OCI-LY1 (cell line): ENCODE results near the gene DEPDC5.

Experiments used
- H2AFZ ChIP-seq: fragments of 200-600 bp; sonication (generic), shearing (Covaris generic); 2 replicates; pipeline ENCODE4 v1.6.0; 2014; ENCODE audit warnings: antibody characterized with exemption, mild to moderate bottlenecking, low read length
- H3F3A ChIP-seq: fragments of 200-600 bp; sonication (generic), shearing (Covaris generic); 2 replicates; pipeline ENCODE4 v1.6.0; 2014; ENCODE audit warnings: mild to moderate bottlenecking, antibody characterized with exemption, low read length, moderate library complexity; ENCODE audit not compliant: insufficient read depth
- H3K27ac ChIP-seq: fragments of 200-600 bp; sonication (generic); 2 replicates; pipeline ENCODE4 v1.5.1; 2014; ENCODE audit warnings: low read length, mixed run types, mild to moderate bottlenecking, low read depth; ENCODE audit not compliant: poor library complexity, severe bottlenecking
- H3K27me3 ChIP-seq: fragments of 200-600 bp; sonication (generic); 2 replicates; pipeline ENCODE4 v1.6.0; 2014; ENCODE audit warnings: antibody characterized with exemption, mild to moderate bottlenecking, low read length, moderate library complexity; ENCODE audit not compliant: insufficient read depth
- H3K36me3 ChIP-seq: fragments of 200-600 bp; sonication (generic); 2 replicates; pipeline ENCODE4 v1.6.1; 2014; ENCODE audit warnings: mild to moderate bottlenecking, antibody characterized with exemption, low read length, moderate library complexity, mixed read lengths; ENCODE audit not compliant: insufficient read depth
- H3K4me1 ChIP-seq: fragments of 200-600 bp; sonication (generic); 2 replicates; pipeline ENCODE4 v1.5.1; 2014; ENCODE audit warnings: mild to moderate bottlenecking, low read length, moderate library complexity; ENCODE audit not compliant: insufficient read depth, severe bottlenecking
- H3K4me2 ChIP-seq: fragments of 200-600 bp; sonication (generic), shearing (Covaris generic); 2 replicates; pipeline ENCODE4 v1.6.1; 2014; ENCODE audit warnings: low read length
- H3K4me3 ChIP-seq: fragments of 200-600 bp; sonication (generic); 2 replicates; pipeline ENCODE4 v1.5.1; 2014; ENCODE audit warnings: low read length, low read depth, mild to moderate bottlenecking, mixed read lengths; ENCODE audit not compliant: poor library complexity, severe bottlenecking
- H3K79me2 ChIP-seq: fragments of 200-600 bp; shearing (Covaris generic); 2 replicates; pipeline ENCODE4 v1.6.1; 2016; ENCODE audit warnings: mixed run types, low read length, mixed read lengths; ENCODE audit not compliant: insufficient read depth
- H3K9ac ChIP-seq: fragments of 200-600 bp; sonication (generic), shearing (Covaris generic); 2 replicates; pipeline ENCODE4 v1.6.1; 2014; ENCODE audit warnings: mild to moderate bottlenecking, low read length, mixed read lengths
- H3K9me2 ChIP-seq: fragments of 200-600 bp; sonication (generic), shearing (Covaris generic); 2 replicates; pipeline ENCODE4 v1.6.1; 2014; ENCODE audit warnings: low read depth, mild to moderate bottlenecking, low read length, mixed read lengths
- H3K9me3 ChIP-seq: fragments of 200-600 bp; shearing (Covaris generic); 2 replicates; pipeline ENCODE4 v1.6.1; 2014; ENCODE audit warnings: low read length, mixed read lengths
- H4K20me1 ChIP-seq: fragments of 200-600 bp; sonication (generic), shearing (Covaris generic); 2 replicates; pipeline ENCODE4 v1.6.0; 2016; ENCODE audit warnings: mild to moderate bottlenecking, low read length; ENCODE audit not compliant: insufficient read depth
- EZH2 ChIP-seq: fragments of 200-600 bp; sonication (generic), shearing (Covaris generic); IDR thresholded peaks from 2 replicates; pipeline ENCODE4 v1.8.0; 2017; ENCODE audit warnings: borderline replicate concordance, mixed run types, mild to moderate bottlenecking, antibody characterized with exemption, low read length, moderate library complexity, mixed read lengths
- TF ChIP-seq, protein P1 (sequence below): fragments of 200-600 bp; sonication (generic), shearing (Covaris generic); IDR thresholded peaks from 2 replicates; pipeline ENCODE4 v1.5.1; 2017; ENCODE audit warnings: mild to moderate bottlenecking, antibody characterized with exemption, low read length, moderate library complexity, mixed read lengths

The DEPDC5 gene

DNA sequence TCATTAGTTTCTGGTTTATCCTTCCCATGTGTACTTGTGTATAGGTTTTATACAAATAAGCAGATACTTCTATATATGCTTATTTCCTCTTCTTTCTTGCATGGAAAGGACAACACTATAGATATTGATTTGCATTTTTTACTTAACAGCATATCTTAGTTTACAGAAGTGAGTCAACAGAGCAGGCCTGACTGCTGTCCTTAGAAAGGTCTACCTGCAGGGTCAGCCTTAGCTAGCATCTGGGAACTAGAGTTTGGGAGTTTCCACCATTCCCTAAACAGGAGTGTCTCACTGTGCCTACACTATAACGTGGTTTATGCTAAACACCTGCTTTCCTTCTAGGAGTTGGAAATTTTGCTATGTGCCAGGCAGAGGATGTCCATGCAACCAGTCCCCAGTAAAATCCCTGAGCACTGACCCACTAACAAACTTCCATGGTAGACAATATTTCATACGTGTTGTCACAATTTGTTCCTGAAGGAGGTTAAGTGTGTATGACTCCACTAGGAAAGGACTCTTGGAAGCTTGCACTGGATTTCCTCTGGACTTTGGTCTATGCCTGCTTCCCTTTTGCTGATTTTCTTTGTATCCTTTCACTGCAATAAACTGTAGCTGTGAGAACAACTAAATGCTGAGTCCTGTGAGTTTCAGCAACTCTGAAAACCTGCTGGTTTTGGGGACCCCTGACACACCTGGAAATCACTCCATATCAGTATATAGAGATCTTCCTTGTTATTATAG is 21.6 kb upstream of the DEPDC5 start:
- H3K4me3 ChIP-seq, result no peak overlapping the region
- no peak overlapping the region for H2AFZ ChIP-seq
- no peaks in the 10 kb centered on the region for H3K9me3 ChIP-seq
- H3K27ac ChIP-seq, result no peak overlapping the region
- H3K36me3 ChIP-seq, result peaks cover 37% of the 10 kb centered on the region
- no peaks in the 10 kb centered on the region for H3F3A ChIP-seq
- H4K20me1 ChIP-seq, result no peaks in the 10 kb centered on the region
- peaks cover 18% of the 10 kb centered on the region for H3K79me2 ChIP-seq
- no peak overlapping the region for H3K9ac ChIP-seq
- TF ChIP-seq, protein P1, sequence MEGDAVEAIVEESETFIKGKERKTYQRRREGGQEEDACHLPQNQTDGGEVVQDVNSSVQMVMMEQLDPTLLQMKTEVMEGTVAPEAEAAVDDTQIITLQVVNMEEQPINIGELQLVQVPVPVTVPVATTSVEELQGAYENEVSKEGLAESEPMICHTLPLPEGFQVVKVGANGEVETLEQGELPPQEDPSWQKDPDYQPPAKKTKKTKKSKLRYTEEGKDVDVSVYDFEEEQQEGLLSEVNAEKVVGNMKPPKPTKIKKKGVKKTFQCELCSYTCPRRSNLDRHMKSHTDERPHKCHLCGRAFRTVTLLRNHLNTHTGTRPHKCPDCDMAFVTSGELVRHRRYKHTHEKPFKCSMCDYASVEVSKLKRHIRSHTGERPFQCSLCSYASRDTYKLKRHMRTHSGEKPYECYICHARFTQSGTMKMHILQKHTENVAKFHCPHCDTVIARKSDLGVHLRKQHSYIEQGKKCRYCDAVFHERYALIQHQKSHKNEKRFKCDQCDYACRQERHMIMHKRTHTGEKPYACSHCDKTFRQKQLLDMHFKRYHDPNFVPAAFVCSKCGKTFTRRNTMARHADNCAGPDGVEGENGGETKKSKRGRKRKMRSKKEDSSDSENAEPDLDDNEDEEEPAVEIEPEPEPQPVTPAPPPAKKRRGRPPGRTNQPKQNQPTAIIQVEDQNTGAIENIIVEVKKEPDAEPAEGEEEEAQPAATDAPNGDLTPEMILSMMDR, result no peak
- no peaks in the 10 kb centered on the region for H3K27me3 ChIP-seq
- H3K4me1 ChIP-seq, result no peaks in the 10 kb centered on the region
- no peak overlapping the region for H3K4me2 ChIP-seq
- no peaks in the 10 kb centered on the region for H3K9me2 ChIP-seq

DNA sequence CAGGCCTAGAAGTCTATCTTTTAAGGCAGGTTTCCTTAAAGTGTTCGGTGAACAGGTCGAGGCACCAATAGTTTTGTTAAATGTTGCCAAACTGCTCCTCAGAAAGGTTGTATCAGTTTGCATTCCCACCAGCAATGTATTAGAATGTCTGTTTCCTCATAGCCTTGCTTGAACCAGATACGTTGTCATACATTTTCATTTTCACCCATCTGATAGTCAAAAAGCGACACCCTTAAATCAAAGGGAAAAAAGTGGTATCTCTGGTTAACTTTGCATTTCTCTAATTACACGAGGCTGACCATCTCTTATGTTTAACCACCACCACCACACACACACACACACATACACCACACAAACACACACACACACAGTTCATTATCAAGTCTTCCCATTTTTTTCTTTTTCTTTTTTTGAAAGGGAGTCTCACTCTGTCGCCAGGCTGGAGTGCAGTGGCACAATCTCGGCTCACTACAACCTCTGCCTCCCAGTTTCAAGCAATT is 20.2 kb upstream of the DEPDC5 start:
- no peaks in the 10 kb centered on the region for H3K27me3 ChIP-seq
- peaks cover 31% of the 10 kb centered on the region for H3K79me2 ChIP-seq
- no peak overlapping the region for H3K4me3 ChIP-seq
- no peak overlapping the region for H3K4me2 ChIP-seq
- H4K20me1 ChIP-seq, result no peaks in the 10 kb centered on the region
- no peaks in the 10 kb centered on the region for H3K4me1 ChIP-seq
- no peaks in the 10 kb centered on the region for H3K9me2 ChIP-seq
- H3K36me3 ChIP-seq, result peaks cover 45% of the 10 kb centered on the region
- TF ChIP-seq EZH2, result no peak
- TF ChIP-seq, protein P1, result no peak
- no peak overlapping the region for H2AFZ ChIP-seq
- no peaks in the 10 kb centered on the region for H3K9me3 ChIP-seq
- H3F3A ChIP-seq, result no peaks in the 10 kb centered on the region; the same call in 1 of the 2 replicates
- no peak overlapping the region for H3K9ac ChIP-seq
- no peak overlapping the region for H3K27ac ChIP-seq

DNA sequence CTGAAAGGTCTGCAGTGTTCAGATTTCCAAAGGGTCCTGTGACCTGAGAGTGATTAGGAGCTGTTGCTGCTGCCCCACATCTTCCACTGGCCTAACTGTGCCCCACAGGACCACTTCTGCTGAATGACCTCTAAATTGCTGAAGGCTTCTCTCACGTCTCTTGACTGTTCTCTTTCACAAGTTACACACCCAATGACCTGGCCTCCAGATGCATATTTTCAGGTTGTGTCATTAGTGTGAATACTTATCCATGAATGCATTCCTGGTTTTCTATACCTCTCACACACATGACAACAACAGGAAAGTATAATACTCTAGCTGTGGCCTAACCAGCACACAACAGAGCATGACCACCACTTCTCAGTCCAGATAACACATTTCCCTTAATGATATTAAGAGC is 19.3 kb upstream of the DEPDC5 start:
- no peak overlapping the region for H3K4me2 ChIP-seq
- H4K20me1 ChIP-seq, result no peaks in the 10 kb centered on the region
- H2AFZ ChIP-seq, result no peak overlapping the region
- no peak overlapping the region for H3K9ac ChIP-seq
- H3K36me3 ChIP-seq, result peaks cover 54% of the 10 kb centered on the region
- no peak for TF ChIP-seq EZH2
- TF ChIP-seq, protein P1, result no peak
- no peak overlapping the region for H3K4me3 ChIP-seq
- H3K9me2 ChIP-seq, result no peaks in the 10 kb centered on the region
- no peaks in the 10 kb centered on the region for H3K4me1 ChIP-seq
- H3F3A ChIP-seq, result no peaks in the 10 kb centered on the region; the same call in 1 of the 2 replicates
- peaks cover 34% of the 10 kb centered on the region for H3K79me2 ChIP-seq
- H3K27ac ChIP-seq, result no peak overlapping the region
- H3K27me3 ChIP-seq, result no peaks in the 10 kb centered on the region
- no peaks in the 10 kb centered on the region for H3K9me3 ChIP-seq
